PC-3 (cell line): Measurements from ENCODE around the gene RNASE9.
"Not testable (repeated sequence)": the region's sequence is repeated elsewhere in the genome, so short reads cannot be mapped to it uniquely, and the experiment has no call there.

Experiments
- CTCF ChIP-seq: fragments of 300-600 bp; sonication (generic); conservative IDR thresholded peaks from 2 replicates; pipeline ENCODE4 v1.5.1; 2017; ENCODE audit warnings: antibody characterized with exemption, low read depth, mild to moderate bottlenecking, low read length
- EZH2 ChIP-seq: fragments of 300-600 bp; sonication (generic); IDR thresholded peaks from one replicate; pipeline ENCODE4 v1.6.1; 2017; ENCODE audit warnings: antibody characterized with exemption, mild to moderate bottlenecking, low read length; ENCODE audit not compliant: unreplicated experiment

- not testable (repeated sequence) for TF ChIP-seq CTCF, EZH2
These were observed 11.6 kb upstream of the RNASE9 start for GRCh38 chr14:20572382-20572990.
